ENCODE data around the gene GRM8.
A peak's percentile ranks its signal among the peaks of the same experiment; 100 is the strongest.

The GRM8 gene

DNA sequence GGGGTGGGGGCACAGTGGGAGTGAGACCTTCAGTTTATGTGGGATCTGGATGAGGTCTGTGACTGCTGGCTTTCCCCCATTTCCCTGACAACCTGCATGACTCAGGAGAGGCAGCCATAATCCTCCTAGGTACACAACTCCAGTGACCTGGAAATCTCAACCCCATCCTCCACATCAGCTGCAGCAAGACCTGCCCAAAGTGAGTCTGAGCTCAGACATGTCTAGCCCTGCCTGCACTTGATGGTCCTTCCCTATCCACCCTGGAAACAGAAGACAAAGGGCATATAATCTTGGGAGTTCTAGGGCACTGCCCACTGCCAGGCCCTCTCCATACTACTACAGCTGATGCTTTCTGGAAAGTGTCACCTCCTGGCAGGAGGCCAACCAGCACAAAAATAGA lies 75.6 kb downstream of the GRM8 start:
- ChIA-PET POLR2A (no interaction called here), CTCF (interaction anchor here (0.5 kb wide), 1 partner anchor 24 kb away, joined by 3 read pairs; no protein-coding TSS in a partner anchor)
- DNase-seq (ENCODE audit: extremely low spot score), result no peak
- TF ChIP-seq FOXK2 (IDR thresholded peaks at IDR 0.05) (no peak), NFRKB (IDR thresholded peaks at IDR 0.05) (no peak), ARNT (IDR thresholded peaks at IDR 0.05) (no peak), CTBP1 (IDR thresholded peaks at IDR 0.05; ENCODE audit: borderline replicate concordance) (no peak), ZNF384 (IDR thresholded peaks at IDR 0.05) (no peak), LEF1 (IDR thresholded peaks at IDR 0.05; ENCODE audit: borderline replicate concordance) (no peak), TARDBP (IDR thresholded peaks at IDR 0.05) (no peak), SUZ12 (IDR thresholded peaks at IDR 0.05) (no peak), FOXA1 (IDR thresholded peaks at IDR 0.05) (no peak), FOXM1 (IDR thresholded peaks at IDR 0.05; ENCODE audit: borderline replicate concordance) (no peak), BHLHE40 (IDR thresholded peaks at IDR 0.05; ENCODE audit: borderline replicate concordance) (no peak), SP1 (IDR thresholded peaks at IDR 0.05) (no peak), ELF4 (IDR thresholded peaks at IDR 0.05) (no peak), HDGF (IDR thresholded peaks at IDR 0.05; ENCODE audit: borderline replicate concordance) (no peak), L3MBTL2 (conservative IDR thresholded peaks at IDR 0.05) (no peak)
- TF ChIP-seq, protein P1, sequence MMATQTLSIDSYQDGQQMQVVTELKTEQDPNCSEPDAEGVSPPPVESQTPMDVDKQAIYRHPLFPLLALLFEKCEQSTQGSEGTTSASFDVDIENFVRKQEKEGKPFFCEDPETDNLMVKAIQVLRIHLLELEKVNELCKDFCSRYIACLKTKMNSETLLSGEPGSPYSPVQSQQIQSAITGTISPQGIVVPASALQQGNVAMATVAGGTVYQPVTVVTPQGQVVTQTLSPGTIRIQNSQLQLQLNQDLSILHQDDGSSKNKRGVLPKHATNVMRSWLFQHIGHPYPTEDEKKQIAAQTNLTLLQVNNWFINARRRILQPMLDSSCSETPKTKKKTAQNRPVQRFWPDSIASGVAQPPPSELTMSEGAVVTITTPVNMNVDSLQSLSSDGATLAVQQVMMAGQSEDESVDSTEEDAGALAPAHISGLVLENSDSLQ (IDR thresholded peaks at IDR 0.05), result no peak

DNA sequence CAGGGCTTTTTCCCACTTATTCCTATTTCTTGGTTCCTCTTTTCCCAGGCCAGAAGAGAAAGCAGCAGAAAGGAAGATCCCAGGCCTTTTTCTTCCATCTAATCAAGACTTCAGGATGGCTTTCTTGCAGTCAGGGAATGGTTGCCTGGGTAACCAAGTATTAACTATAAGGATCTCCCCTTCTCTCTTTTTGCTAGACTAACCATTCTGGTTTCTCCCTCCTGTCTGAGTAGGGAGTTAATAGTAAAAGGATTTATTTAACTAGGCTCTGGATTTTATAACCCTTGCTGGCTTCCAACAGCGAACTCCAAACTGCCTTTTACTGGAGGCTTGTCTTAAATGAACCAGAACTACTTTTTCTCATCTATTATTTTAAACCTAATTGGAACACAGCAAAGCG lies 90.4 kb downstream of the GRM8 start:
- ChIA-PET POLR2A (no interaction called here), CTCF (no interaction called here)
- DNase-seq (ENCODE audit: extremely low spot score), result no peak
- TF ChIP-seq L3MBTL2 (conservative IDR thresholded peaks at IDR 0.05) (no peak), FOXA1 (IDR thresholded peaks at IDR 0.05) (no peak), ZNF384 (IDR thresholded peaks at IDR 0.05) (no peak), SP1 (IDR thresholded peaks at IDR 0.05) (no peak), FOXM1 (IDR thresholded peaks at IDR 0.05; ENCODE audit: borderline replicate concordance) (no peak), CTBP1 (IDR thresholded peaks at IDR 0.05; ENCODE audit: borderline replicate concordance) (no peak), TARDBP (IDR thresholded peaks at IDR 0.05) (no peak), BHLHE40 (IDR thresholded peaks at IDR 0.05; ENCODE audit: borderline replicate concordance) (no peak), ARNT (IDR thresholded peaks at IDR 0.05) (no peak), FOXK2 (IDR thresholded peaks at IDR 0.05) (no peak), NFRKB (IDR thresholded peaks at IDR 0.05) (no peak), LEF1 (IDR thresholded peaks at IDR 0.05; ENCODE audit: borderline replicate concordance) (no peak), SUZ12 (IDR thresholded peaks at IDR 0.05) (no peak), HDGF (IDR thresholded peaks at IDR 0.05; ENCODE audit: borderline replicate concordance) (no peak)
- TF ChIP-seq, protein P1 (IDR thresholded peaks at IDR 0.05), result no peak

DNA sequence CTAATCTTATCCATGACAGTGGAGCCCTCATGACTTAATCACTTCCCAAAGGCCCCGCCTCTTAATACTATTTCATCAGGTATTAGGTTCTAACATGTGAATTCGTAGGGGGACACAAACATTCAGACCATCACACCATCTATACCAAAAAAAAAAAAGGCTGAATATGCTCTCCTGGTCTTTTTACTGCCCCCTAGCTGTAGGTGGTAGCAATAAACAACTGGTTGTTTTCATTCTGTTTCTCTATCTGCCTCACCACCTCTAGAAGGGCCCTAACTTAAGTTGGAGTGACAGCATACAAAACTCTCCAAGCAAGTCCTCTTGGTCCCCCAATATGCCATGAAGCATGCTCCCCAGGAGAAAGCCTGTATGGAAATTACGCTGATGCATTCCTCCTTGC lies 94.1 kb downstream of the GRM8 start:
- CTCF ChIA-PET, result interaction anchor here (0.6 kb wide), 2 partner anchors 60 to 85 kb away, joined by 3 to 6 read pairs; no protein-coding TSS in a partner anchor
- TF ChIP-seq, protein P1 (IDR thresholded peaks at IDR 0.05), result no peak
- TF ChIP-seq FOXK2 (IDR thresholded peaks at IDR 0.05), result no peak
- no peak for TF ChIP-seq ZNF384 (IDR thresholded peaks at IDR 0.05)
- TF ChIP-seq HDGF (IDR thresholded peaks at IDR 0.05; ENCODE audit: borderline replicate concordance), result no peak
- no peak for TF ChIP-seq CTBP1 (IDR thresholded peaks at IDR 0.05; ENCODE audit: borderline replicate concordance)
- TF ChIP-seq ELF4 (IDR thresholded peaks at IDR 0.05), result no peak
- no peak for TF ChIP-seq L3MBTL2 (conservative IDR thresholded peaks at IDR 0.05)
- TF ChIP-seq SP1 (IDR thresholded peaks at IDR 0.05), result no peak
- TF ChIP-seq FOXA1 (IDR thresholded peaks at IDR 0.05), result no peak
- no peak for TF ChIP-seq TARDBP (IDR thresholded peaks at IDR 0.05)
- no peak for TF ChIP-seq BHLHE40 (IDR thresholded peaks at IDR 0.05; ENCODE audit: borderline replicate concordance)
- no peak for TF ChIP-seq ARNT (IDR thresholded peaks at IDR 0.05)
- no peak for TF ChIP-seq FOXM1 (IDR thresholded peaks at IDR 0.05; ENCODE audit: borderline replicate concordance)
- no peak for TF ChIP-seq LEF1 (IDR thresholded peaks at IDR 0.05; ENCODE audit: borderline replicate concordance)
- TF ChIP-seq SUZ12 (IDR thresholded peaks at IDR 0.05), result no peak
- POLR2A ChIA-PET, result no interaction called here
- DNase-seq (ENCODE audit: extremely low spot score), result peak; percentile 16

GRCh38 chr7:127154958-127155357 lies 97.8 kb downstream of the GRM8 start:
- ChIA-PET POLR2A (no interaction called here), CTCF (interaction anchor here (0.6 kb wide), 1 partner anchor 74 kb away, joined by 3 read pairs; no protein-coding TSS in a partner anchor)
- no peak for TF ChIP-seq HDGF (IDR thresholded peaks at IDR 0.05; ENCODE audit: borderline replicate concordance)
- TF ChIP-seq NFRKB (IDR thresholded peaks at IDR 0.05), result no peak
- TF ChIP-seq ARNT (IDR thresholded peaks at IDR 0.05), result no peak
- no peak for TF ChIP-seq FOXM1 (IDR thresholded peaks at IDR 0.05; ENCODE audit: borderline replicate concordance)
- no peak for TF ChIP-seq BHLHE40 (IDR thresholded peaks at IDR 0.05; ENCODE audit: borderline replicate concordance)
- no peak for TF ChIP-seq L3MBTL2 (conservative IDR thresholded peaks at IDR 0.05)
- no peak for TF ChIP-seq SUZ12 (IDR thresholded peaks at IDR 0.05)
- TF ChIP-seq FOXK2 (IDR thresholded peaks at IDR 0.05), result no peak
- no peak for TF ChIP-seq TARDBP (IDR thresholded peaks at IDR 0.05)
- TF ChIP-seq SP1 (IDR thresholded peaks at IDR 0.05), result no peak
- TF ChIP-seq FOXA1 (IDR thresholded peaks at IDR 0.05), result no peak
- TF ChIP-seq CTBP1 (IDR thresholded peaks at IDR 0.05; ENCODE audit: borderline replicate concordance), result no peak
- no peak for DNase-seq (ENCODE audit: extremely low spot score)

DNA sequence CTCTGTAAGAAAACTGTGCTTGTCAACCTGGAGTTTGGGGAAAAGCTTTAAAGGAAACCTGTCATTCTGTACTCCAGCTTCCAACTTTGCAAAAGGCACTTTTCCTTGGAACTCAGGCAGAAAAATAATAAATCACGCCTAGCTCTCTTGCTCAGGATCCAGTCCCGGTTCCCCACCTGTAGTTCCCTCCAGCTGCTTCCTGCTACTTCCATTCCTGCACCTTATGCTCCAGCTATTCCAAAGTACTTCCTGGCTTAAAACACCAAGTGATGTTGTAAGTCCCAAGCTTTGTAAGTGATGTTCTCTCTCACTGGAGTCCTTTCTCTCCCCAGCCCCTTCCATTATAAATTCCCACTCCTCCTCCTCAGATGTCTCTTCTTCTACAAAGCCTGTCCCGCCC lies 98.6 kb downstream of the GRM8 start:
- no peak for DNase-seq (ENCODE audit: extremely low spot score)
- POLR2A ChIA-PET, result no interaction called here
- TF ChIP-seq, protein P1 (IDR thresholded peaks at IDR 0.05), result no peak
- CTCF ChIA-PET, result no interaction called here

DNA sequence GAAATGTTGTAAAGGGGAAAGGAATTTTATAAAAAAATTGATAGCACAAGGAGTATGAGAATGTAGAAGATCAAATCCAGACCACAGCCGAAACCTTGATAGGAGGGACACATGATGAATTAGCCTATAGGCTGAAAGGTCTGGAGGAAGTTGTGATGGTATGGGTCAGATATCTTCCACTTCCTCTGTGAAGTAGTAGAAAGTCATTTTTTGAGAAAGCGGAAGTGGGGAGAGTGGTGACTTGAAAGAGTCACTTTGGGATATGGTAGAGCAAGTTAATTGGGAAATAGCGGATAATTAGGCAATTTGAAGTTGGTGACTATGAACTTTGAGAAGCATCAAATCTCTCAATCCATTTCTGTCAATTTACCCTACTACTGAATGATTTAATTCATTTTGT lies 99.4 kb downstream of the GRM8 start:
- DNase-seq (ENCODE audit: extremely low spot score), result no peak
- ChIA-PET CTCF (no interaction called here), POLR2A (no interaction called here)
- TF ChIP-seq FOXA1 (IDR thresholded peaks at IDR 0.05) (no peak), SP1 (IDR thresholded peaks at IDR 0.05) (no peak), SUZ12 (IDR thresholded peaks at IDR 0.05) (no peak)

Data from HEK293T (cell line).